ENCODE measurements around the gene COL27A1.
"Not testable (repeated sequence)": the region's sequence is repeated elsewhere in the genome, so short reads cannot be mapped to it uniquely, and the experiment has no call there.

Gene COL27A1

DNA sequence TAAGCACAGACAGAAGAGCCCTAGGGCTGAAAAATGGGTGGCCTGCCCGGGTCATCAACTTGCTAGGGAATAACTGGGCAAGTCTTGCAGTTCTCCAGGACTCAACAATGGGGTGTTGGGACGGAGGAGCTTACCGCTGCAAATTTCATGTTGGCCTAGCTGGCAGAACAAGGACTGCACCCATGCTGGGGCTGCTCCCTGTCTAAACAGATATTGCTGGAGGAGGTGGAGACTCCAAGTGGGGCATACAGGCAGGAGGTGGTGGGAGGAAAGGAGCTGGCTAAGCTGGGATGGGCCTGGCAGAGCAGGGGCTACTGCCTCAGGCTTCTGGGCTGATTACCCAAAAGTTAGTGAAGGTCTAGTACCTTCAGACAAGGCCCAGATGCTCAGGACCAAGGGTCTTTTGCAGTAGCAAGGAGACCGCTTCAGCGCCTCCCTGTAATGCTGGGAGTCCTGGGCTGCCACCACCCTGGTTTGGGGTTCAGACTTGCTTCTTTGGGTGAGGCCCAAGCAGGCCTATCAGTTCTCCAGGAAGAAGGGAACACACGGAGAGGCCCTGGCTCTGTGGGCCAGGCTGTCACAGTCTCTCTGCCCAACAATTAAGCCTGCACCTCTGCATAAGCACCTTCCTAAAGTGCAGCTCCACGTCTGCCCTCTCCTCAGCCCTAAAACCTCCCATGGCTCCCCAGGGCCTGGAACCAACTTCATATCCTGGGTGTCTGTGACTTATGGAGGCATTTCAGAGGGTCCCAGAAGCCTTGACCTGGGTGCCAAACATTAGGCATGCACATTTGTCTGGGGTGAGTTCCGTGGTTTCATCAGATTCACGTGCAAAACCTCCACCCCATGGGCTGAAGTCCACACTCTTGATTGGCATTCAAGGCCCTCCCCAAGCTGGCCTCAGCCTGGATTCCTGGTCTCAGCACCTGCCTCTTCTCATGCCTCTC is 32.0 kb upstream of the COL27A1 start:
- no peak for DNase-seq (ENCODE audit: low read depth)

- DNase-seq (ENCODE audit: low read depth): no peak
Observed at GRCh38 chr9:114124138-114124537, 31.2 kb upstream of the COL27A1 start.

GRCh38 chr9:114124666-114125475 is 30.5 kb upstream of the COL27A1 start:
- DNase-seq (ENCODE audit: low read depth): no peak

DNA sequence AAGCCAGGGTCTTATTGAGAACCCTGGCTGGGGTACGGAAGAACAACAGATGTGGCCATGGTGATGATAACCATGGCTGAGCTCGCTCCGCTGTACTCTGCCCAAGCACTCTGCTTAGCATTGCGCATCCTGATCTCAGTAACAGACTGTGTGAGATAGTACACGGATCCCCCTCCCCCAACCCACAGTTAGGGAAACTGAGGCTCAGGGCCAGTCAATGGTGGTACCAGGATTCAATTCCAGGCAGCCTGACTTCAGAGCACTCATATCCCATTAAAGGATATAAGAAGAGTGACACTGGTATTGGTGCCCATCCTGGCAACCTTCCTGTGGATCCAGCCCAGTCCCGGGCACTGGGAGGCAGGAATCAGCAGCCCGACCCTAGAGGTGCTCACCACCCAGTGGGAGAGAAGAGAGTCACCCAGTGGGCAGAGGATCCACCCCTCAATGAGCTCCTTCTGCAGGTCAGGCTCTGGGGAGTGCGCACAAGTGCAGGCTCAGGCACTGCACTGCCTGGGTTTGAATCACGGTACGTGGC is 29.8 kb upstream of the COL27A1 start:
- no peak for DNase-seq (ENCODE audit: low read depth)

- DNase-seq (ENCODE audit: low read depth): no peak
Observed at GRCh38 chr9:114126247-114127060, 28.9 kb upstream of the COL27A1 start.

DNA sequence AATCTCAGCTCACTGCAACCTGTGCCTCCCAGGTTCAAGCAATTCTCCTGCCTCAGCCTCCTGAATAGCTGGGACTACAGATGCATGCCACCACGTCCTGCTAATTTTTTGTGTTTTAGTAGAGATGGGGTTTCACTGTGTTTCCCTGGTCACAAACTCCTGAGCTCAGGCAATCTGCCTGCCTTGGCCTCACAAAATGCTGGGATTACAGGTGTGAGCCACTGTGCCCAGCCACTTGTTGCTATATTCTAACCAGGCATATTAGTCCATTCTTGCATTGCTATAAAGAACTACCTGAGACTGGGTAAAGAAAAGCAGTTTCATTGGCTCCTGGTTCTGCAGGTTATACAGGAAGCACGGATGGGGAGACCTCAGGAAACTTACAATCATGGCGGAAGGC is 26.6 kb upstream of the COL27A1 start:
- DNase-seq (ENCODE audit: low read depth): not testable (repeated sequence)

DNA sequence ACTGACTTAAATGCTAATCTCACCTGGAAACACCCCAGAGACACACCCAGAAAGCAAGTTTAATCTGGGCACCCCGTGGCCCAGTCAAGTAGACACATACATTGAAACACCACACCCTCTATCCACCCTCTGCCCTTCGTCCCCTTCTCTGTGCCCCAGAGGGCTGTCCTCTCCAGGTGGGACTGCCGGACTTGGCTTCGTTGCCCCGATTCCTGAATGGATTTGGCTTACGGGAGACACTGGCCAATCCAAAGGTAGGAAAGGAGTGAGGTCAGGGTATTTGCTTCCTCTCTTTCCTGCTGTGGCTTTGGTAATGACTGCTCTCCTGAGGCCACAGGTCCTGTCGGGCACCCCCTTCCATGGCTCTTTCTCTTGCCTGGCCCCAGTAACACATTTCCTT is 25.2 kb upstream of the COL27A1 start:
- no peak for DNase-seq (ENCODE audit: low read depth)

- DNase-seq (ENCODE audit: low read depth): no peak
Observed at GRCh38 chr9:114130624-114131277, 24.6 kb upstream of the COL27A1 start.

GRCh38 chr9:114131808-114132549 is 23.4 kb upstream of the COL27A1 start:
- no peak for DNase-seq (ENCODE audit: low read depth)

DNA sequence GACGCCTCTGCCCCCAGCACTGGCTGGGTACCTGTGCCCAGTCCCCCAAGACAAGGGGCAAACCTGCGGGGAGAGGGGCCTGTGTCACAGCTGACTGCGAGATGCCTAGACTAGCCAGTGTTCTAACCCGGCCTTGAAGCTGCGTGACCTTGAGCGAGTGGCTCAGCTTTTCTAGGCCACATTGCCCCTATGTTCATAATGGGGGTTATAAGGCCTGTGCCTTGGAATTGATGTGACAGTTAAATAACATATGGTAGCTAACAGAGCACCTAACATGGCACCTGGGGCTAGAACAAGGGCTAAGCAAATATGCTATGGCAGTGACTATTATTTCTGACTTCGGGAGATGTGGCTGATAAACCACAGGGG is 22.8 kb upstream of the COL27A1 start:
- no peak for DNase-seq (ENCODE audit: low read depth)

DNA sequence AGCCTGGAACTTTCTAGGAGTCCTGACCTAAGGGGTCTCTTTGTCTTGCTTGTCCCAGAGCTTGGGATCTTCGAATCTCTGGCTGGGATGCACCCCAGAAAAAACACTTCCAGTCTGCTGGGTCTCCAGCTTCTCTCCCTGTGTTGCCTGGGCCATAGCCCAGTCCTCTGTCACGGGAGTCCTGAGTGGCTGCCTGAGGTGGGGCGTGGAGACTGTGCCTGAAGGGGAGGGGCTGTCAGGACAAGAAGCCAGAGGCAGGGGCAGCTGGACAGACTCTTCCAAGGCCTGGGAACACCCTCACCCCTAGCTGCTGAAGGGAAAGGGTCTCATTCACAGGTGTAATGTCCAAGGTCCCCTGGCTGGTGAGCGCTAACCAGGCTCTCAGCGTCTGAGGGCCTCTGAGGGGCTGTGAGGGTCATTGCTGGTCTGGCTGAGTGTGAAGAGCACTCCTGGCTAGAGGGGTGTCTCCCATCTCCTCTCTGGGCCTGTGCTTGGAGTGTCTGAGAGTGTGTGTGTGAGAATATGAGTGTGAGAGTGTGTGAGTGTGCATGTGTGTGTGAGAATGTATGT is 20.4 kb upstream of the COL27A1 start:
- no peak for DNase-seq (ENCODE audit: low read depth)

- no peak for DNase-seq (ENCODE audit: low read depth)
Observed at GRCh38 chr9:114137831-114138230, 17.5 kb upstream of the COL27A1 start.

DNA sequence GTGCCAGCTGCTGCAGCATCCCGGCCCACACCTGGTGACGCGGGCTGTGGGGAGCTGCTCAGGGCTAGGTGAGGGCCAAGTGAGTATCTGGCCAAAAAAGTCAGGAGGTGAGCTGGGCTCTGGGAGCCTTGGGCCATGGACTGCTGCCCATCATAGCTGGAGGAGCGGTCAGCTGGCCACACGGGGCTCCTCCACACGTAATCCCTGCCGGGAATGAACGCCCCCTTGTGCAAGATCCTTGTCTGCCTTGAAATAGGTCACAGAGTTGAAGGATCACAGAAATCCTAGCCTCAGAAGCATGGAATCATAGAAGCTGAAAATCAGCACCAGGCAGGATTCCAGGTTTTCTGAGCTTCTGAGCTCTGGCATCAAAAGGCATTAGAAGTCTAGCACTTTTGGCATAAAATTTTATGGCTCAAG is 16.8 kb upstream of the COL27A1 start:
- no peak for DNase-seq (ENCODE audit: low read depth)

DNA sequence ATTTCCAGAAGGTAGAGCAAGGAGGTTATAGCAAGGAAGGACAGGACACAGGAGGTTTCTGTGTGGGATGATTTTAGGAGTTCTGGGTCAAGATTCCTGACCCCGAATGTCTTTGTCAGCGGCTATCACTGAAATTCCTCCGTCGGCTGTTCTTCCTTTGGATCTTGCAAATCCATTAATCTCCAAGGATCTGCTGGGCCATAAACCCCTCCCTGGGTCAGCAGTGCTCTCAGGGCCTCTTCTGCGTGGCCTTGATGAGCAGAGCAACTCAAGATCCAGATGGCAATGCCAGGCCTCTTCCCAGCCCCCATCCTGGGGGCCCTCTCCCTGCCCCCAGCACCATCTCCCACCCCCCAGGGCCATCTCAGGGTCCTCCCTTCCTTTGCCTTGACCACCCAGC is 16.3 kb upstream of the COL27A1 start:
- DNase-seq (ENCODE audit: low read depth): no peak

DNA sequence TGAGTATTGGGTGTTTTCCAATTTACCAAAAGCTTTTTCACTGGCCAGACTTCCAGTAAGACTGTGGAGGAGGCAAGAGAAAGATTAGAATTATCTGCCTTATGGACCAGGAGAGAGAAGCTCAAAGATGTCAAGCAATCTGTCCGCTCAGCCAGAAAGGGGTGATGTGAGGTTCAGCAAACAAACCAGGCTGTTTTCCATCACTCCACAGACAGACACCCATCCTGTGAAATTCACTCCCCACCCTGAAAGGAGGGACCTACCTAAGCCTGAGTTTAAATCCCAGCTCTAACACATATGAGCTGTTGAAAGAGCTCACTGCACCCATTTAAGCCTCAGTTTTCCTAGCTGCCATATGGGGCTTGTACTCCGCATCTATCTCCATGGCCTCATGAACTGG is 14.9 kb upstream of the COL27A1 start:
- DNase-seq (ENCODE audit: low read depth): no peak

- DNase-seq (ENCODE audit: low read depth): no peak
Observed at GRCh38 chr9:114140850-114141249, 14.5 kb upstream of the COL27A1 start.

DNA sequence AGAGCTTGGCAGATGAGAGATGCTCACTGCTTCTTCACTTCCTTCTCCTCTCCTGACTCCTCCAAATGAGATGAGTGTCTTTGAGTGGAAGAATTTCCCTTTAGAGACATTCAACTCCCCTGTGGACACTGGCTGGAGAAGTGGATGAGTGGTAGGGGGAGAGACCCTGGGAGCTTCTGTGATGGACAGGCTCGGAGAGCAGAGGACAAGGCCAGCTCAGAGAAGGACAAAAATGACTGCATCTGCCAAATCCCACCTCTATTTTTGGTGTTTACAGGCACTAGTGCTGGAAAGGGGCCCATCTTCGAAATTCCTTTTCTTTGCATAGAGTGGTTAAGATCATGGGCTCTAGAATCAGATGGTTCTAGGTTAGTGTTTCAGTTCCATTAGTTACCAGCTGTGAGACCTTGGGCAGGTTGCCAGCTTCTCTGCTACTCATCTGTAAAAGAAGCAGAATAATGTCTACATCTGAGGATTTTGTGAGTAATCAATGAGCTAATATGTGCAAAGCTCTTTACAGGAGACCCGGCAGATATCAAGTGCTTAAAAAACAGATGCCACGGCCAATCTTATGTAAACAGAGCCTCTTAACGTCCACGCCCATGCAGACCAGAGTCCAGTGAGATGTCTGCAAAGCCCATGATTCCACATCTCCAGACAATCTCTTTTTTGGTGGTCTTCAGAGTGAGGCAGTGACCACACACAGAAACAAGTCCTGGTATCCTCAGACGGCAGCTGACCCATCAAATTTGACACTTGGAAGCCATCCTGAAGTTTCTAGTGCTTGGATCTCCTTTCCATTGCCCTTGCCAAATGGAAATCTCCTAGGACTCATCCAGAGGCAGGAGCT is 13.6 kb upstream of the COL27A1 start:
- DNase-seq (ENCODE audit: low read depth): no peak

DNA sequence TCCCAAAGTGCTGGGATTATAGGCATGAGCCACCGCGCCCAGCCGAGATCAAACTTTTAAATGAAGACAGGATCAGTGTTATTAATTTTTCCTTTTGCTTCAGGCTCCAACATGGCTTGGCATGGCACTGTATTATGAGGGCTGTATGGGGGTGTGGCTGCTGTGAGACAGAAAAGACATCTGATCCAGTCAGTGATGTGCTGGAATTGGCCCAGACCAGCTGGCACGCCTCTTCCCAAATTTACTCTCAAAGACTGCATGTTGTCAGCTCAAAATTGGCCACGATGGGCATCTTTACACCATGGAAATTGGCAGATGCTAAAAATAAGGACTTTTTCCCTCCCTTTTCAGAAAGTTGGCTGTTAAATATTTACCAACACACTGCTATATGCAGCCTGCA is 12.1 kb upstream of the COL27A1 start:
- DNase-seq (ENCODE audit: low read depth): no peak

GRCh38 chr9:114146735-114147134 is 8.6 kb upstream of the COL27A1 start:
- DNase-seq (ENCODE audit: low read depth): no peak

Measured in activated gamma-delta T cell treated with anti-CD3 and anti-CD28 coated beads, Interleukin-2, amount 50 U/mL, for 16 hours (primary cell).